GM23248 (cell line): ENCODE results near the gene PRAMEF7.
"Not testable (repeated sequence)": the region's sequence is repeated elsewhere in the genome, so short reads cannot be mapped to it uniquely, and the experiment has no call there.

Experiments used
- EZH2 ChIP-seq: fragments of 200-600 bp; sonication (generic); IDR thresholded peaks from 2 replicates; pipeline ENCODE4 v1.6.1; 2018; ENCODE audit warnings: antibody characterized with exemption, mild to moderate bottlenecking; ENCODE audit not compliant: insufficient read depth, poor library complexity, severe bottlenecking
- EZH2phosphoT487 ChIP-seq: fragments of 200-600 bp; sonication (generic); IDR thresholded peaks from 2 replicates; pipeline ENCODE4 v1.6.1; 2018; ENCODE audit warnings: antibody characterized with exemption, moderate library complexity, mild to moderate bottlenecking, low read depth; ENCODE audit not compliant: insufficient read depth

- TF ChIP-seq EZH2phosphoT487, EZH2: not testable (repeated sequence)
These were observed at the start of gene PRAMEF7 for GRCh38 chr1:12916310-12916709.
